Measurements from ENCODE around the gene WRAP53. TPM values are rescaled to one million over a fixed set of nuclear protein-coding genes. Genes with fewer than 3 reads are reported as not detected.

The WRAP53 gene
- total and polyA plus RNA-seq, 2 donors from 2014 or later: 6.5 to 10.8 TPM

GRCh38 chr17:7727886-7728285 is 39.6 kb downstream of the WRAP53 start:
- DNase-seq (no peak), FAIRE-seq (no peak)
- Histone ChIP-seq H3K27me3 (ENCODE audit: control insufficient read depth, insufficient read depth, low read length) (no peaks in the 10 kb centered on the region), H3K27ac (ENCODE audit: low read depth in 2 of 2, low read length in 2 of 2) (no peak overlapping the region), H3K4me1 (ENCODE audit: control insufficient read depth in 2 of 3, insufficient read depth in 2 of 3, low read depth in 1 of 3, low read length in 3 of 3) (no peaks in the 10 kb centered on the region), H3K9ac (ENCODE audit: low read length in 3 of 3) (no peak overlapping the region), H3K9me3 (ENCODE audit: control insufficient read depth in 2 of 3, insufficient read depth in 1 of 3, low read length in 3 of 3) (no peaks in the 10 kb centered on the region), H3K4me3 (ENCODE audit: low read length in 3 of 3) (no peak overlapping the region), H3K36me3 (ENCODE audit: control insufficient read depth in 2 of 3, insufficient read depth in 3 of 3, low read length in 3 of 3) (no peaks in the 10 kb centered on the region)
- intact Hi-C loops (cut with DNase I): no loop called here
- TF ChIP-seq, protein P1, sequence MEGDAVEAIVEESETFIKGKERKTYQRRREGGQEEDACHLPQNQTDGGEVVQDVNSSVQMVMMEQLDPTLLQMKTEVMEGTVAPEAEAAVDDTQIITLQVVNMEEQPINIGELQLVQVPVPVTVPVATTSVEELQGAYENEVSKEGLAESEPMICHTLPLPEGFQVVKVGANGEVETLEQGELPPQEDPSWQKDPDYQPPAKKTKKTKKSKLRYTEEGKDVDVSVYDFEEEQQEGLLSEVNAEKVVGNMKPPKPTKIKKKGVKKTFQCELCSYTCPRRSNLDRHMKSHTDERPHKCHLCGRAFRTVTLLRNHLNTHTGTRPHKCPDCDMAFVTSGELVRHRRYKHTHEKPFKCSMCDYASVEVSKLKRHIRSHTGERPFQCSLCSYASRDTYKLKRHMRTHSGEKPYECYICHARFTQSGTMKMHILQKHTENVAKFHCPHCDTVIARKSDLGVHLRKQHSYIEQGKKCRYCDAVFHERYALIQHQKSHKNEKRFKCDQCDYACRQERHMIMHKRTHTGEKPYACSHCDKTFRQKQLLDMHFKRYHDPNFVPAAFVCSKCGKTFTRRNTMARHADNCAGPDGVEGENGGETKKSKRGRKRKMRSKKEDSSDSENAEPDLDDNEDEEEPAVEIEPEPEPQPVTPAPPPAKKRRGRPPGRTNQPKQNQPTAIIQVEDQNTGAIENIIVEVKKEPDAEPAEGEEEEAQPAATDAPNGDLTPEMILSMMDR (IDR thresholded peaks at IDR 0.05; ENCODE audit: borderline replicate concordance, extremely low read depth, insufficient read depth): no peak

DNA sequence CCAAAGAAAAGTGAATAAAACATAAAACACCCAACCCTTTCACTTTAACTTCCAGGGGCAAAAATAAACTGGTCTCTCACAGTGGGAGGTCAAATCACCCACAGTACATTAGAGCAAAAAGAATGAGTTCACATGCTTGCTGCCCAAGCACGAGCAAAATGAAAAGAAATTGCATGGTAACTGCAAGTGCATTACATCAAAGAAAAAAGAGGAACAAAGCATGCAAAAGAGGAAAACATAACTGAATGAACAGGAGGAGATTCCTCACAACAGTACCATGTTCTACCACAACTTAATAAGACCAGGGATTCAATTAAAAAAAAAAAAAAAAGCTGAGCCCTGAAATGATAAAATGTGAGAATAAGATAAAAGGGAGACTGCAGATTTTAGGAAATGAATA is 41.5 kb downstream of the WRAP53 start:
- no peak for FAIRE-seq

DNA sequence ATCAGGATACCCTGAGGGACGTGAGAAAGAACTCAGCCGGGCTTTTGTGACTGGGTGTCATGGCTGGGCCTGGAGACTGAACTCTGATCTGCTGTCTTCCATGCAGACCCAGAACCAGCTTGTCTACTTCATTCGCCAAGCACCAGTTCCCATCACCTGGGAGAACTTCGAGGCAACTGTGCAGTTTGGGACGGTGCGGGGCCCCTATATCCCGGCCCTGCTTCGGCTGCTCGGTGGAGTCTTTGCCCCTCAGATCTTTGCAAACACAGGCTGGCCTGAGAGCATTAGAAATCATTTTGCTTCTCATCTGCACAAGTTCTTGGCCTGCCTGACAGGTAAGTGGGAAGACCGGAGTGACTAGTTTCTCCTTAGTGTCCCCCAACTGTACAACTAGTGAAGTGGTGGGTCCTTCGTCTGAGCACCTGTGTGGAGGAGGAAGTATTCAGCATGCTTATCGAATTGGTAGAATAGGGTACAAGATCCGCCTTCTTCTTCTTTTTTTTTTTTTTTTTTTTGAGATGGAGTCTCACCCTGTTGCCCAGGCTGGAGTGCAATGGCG is 44.8 kb downstream of the WRAP53 start:
- intact Hi-C loops (cut with DNase I): no loop called here
- no peaks in the 10 kb centered on the region for H3K9me3 ChIP-seq (ENCODE audit: control insufficient read depth in 2 of 3, insufficient read depth in 1 of 3, low read length in 3 of 3)
- FAIRE-seq (no peak), DNase-seq (peak in 1 of 5 donors; percentile 17)
- TF ChIP-seq, protein P1 (IDR thresholded peaks at IDR 0.05; ENCODE audit: borderline replicate concordance, extremely low read depth, insufficient read depth): no peak
- no peaks in the 10 kb centered on the region for H3K27me3 ChIP-seq (ENCODE audit: control insufficient read depth, insufficient read depth, low read length)
- no peaks in the 10 kb centered on the region for H3K4me1 ChIP-seq (ENCODE audit: control insufficient read depth in 2 of 3, insufficient read depth in 2 of 3, low read depth in 1 of 3, low read length in 3 of 3)
- H3K9ac ChIP-seq (ENCODE audit: low read length in 3 of 3): no peak overlapping the region
- no peak overlapping the region for H3K4me3 ChIP-seq (ENCODE audit: low read length in 3 of 3)
- no peaks in the 10 kb centered on the region for H3K36me3 ChIP-seq (ENCODE audit: control insufficient read depth in 2 of 3, insufficient read depth in 3 of 3, low read length in 3 of 3)
- H3K27ac ChIP-seq (ENCODE audit: low read depth in 2 of 2, low read length in 2 of 2): no peak overlapping the region

More for the DNA sequence above, 41.5 kb downstream of the WRAP53 start:
- TF ChIP-seq, protein P1 (IDR thresholded peaks at IDR 0.05; ENCODE audit: borderline replicate concordance, extremely low read depth, insufficient read depth): no peak
- no peak overlapping the region for H3K9ac ChIP-seq (ENCODE audit: low read length in 3 of 3)
- no peak overlapping the region for H3K27ac ChIP-seq (ENCODE audit: low read depth in 2 of 2, low read length in 2 of 2)
- no peaks in the 10 kb centered on the region for H3K4me1 ChIP-seq (ENCODE audit: control insufficient read depth in 2 of 3, insufficient read depth in 2 of 3, low read depth in 1 of 3, low read length in 3 of 3)
- no peaks in the 10 kb centered on the region for H3K9me3 ChIP-seq (ENCODE audit: control insufficient read depth in 2 of 3, insufficient read depth in 1 of 3, low read length in 3 of 3)
- no peak for DNase-seq
- no peaks in the 10 kb centered on the region for H3K27me3 ChIP-seq (ENCODE audit: control insufficient read depth, insufficient read depth, low read length)
- intact Hi-C loops (cut with DNase I): no loop called here
- H3K4me3 ChIP-seq (ENCODE audit: low read length in 3 of 3): no peak overlapping the region
- no peaks in the 10 kb centered on the region for H3K36me3 ChIP-seq (ENCODE audit: control insufficient read depth in 2 of 3, insufficient read depth in 3 of 3, low read length in 3 of 3)

- FAIRE-seq (no peak), DNase-seq (no peak)
- TF ChIP-seq, protein P1 (IDR thresholded peaks at IDR 0.05; ENCODE audit: borderline replicate concordance, extremely low read depth, insufficient read depth): no peak
These were observed 49.3 kb downstream of the WRAP53 start for GRCh38 chr17:7737601-7738000.

More at GRCh38 chr17:7737601-7738000, 49.3 kb downstream of the WRAP53 start:
- Histone ChIP-seq H3K27me3 (ENCODE audit: control insufficient read depth, insufficient read depth, low read length) (no peaks in the 10 kb centered on the region), H3K27ac (ENCODE audit: low read depth in 2 of 2, low read length in 2 of 2) (no peak overlapping the region), H3K4me1 (ENCODE audit: control insufficient read depth in 2 of 3, insufficient read depth in 2 of 3, low read depth in 1 of 3, low read length in 3 of 3) (peaks cover 0 to 2% (median 0%) of the 10 kb centered on the region in 3 donors), H3K4me3 (ENCODE audit: low read length in 3 of 3) (no peak overlapping the region), H3K9me3 (ENCODE audit: control insufficient read depth in 2 of 3, insufficient read depth in 1 of 3, low read length in 3 of 3) (no peaks in the 10 kb centered on the region), H3K36me3 (ENCODE audit: control insufficient read depth in 2 of 3, insufficient read depth in 3 of 3, low read length in 3 of 3) (no peaks in the 10 kb centered on the region), H3K9ac (ENCODE audit: low read length in 3 of 3) (no peak overlapping the region)
- intact Hi-C loops (cut with DNase I): no loop called here
